IMR-90 (cell line): ENCODE measurements around the gene ZNF451. TPM values are rescaled to one million over a fixed set of nuclear protein-coding genes. Genes with fewer than 3 reads are reported as not detected.

Experiments
- ATAC-seq: fragments of 200-7000 bp; cut with Tn5 transposase; 2 replicates; pipeline ENCODE4 v1.9.1; 2020; ENCODE audit warnings: low read depth, mild to moderate bottlenecking, moderate library complexity
- BruUV-seq: library from RNA; stranded (reverse); fragments of 400-500 nt; replicated peaks from 2 replicates; lab custom pipeline; 2021; lab: Mats Ljungman, UMichigan
- CTCF ChIA-PET: fragments of 300-600 bp; formaldehyde crosslinking; extraction: SDS; loops from one replicate; lab custom pipeline; 2021; ENCODE audit warnings: antibody characterized with exemption; lab: Yijun Ruan, JAX
- POLR2A ChIA-PET: fragments of 300-600 bp; sonication (Branson Sonifier 250); formaldehyde crosslinking; loops from one replicate; lab custom pipeline; 2022; ENCODE audit warnings: antibody characterized with exemption; ENCODE audit not compliant: unreplicated experiment; lab: Charles Lee
- DNase-seq: peaks from one replicate; pipeline ENCODE4 v3.0.0; 2013
- H2AFZ ChIP-seq: replicated peaks from 2 replicates; pipeline ENCODE3; 2013; ENCODE audit warnings: low read length, mild to moderate bottlenecking; ENCODE audit not compliant: poor library complexity
- H2AK5ac ChIP-seq: 2 replicates; pipeline ENCODE4 v1.6.1; 2013; ENCODE audit warnings: low read depth, low read length, inconsistent platforms
- H2AK9ac ChIP-seq: replicated peaks from 2 replicates; pipeline ENCODE3; 2013; ENCODE audit warnings: mild to moderate bottlenecking, low read depth, low read length, moderate library complexity; ENCODE audit not compliant: poor library complexity
- H2BK120ac ChIP-seq: 2 replicates; pipeline ENCODE4 v1.6.1; 2013; ENCODE audit warnings: low read depth, low read length, inconsistent platforms
- H2BK15ac ChIP-seq: 3 replicates; pipeline ENCODE4 v1.6.1; 2013; ENCODE audit warnings: low read depth, low read length, inconsistent platforms
- H2BK20ac ChIP-seq: 2 replicates; pipeline ENCODE4 v1.6.1; 2013; ENCODE audit warnings: low read depth, mild to moderate bottlenecking, inconsistent platforms, low read length, moderate library complexity
- H2BK5ac ChIP-seq: 2 replicates; pipeline ENCODE4 v1.6.1; 2013; ENCODE audit warnings: mild to moderate bottlenecking, low read depth, low read length, inconsistent platforms; ENCODE audit not compliant: poor library complexity, severe bottlenecking
- H3K14ac ChIP-seq: replicated peaks from 2 replicates; pipeline ENCODE4 v1.6.1; 2013; ENCODE audit warnings: low read depth, low read length, inconsistent platforms
- H3K18ac ChIP-seq: 2 replicates; pipeline ENCODE4 v1.6.1; 2013; ENCODE audit warnings: low read depth, low read length, control low read depth
- H3K23ac ChIP-seq: 2 replicates; pipeline ENCODE4 v1.6.1; 2013; ENCODE audit warnings: low read depth, low read length, inconsistent platforms
- H3K27ac ChIP-seq: 2 replicates; pipeline ENCODE4 v1.5.1; 2013; ENCODE audit warnings: mild to moderate bottlenecking, control low read depth, low read length; ENCODE audit not compliant: insufficient read depth
- H3K27me3 ChIP-seq: 2 replicates; pipeline ENCODE4 v1.6.1; 2013; ENCODE audit warnings: low read length; ENCODE audit not compliant: control insufficient read depth, insufficient read depth
- H3K36me3 ChIP-seq: 2 replicates; pipeline ENCODE4 v1.6.1; 2013; ENCODE audit warnings: low read length, mixed read lengths; ENCODE audit not compliant: control insufficient read depth, insufficient read depth
- H3K4ac ChIP-seq: 2 replicates; pipeline ENCODE4 v1.6.1; 2013; ENCODE audit warnings: low read depth, low read length, inconsistent platforms
- H3K4me1 ChIP-seq: 2 replicates; pipeline ENCODE4 v1.6.1; 2013; ENCODE audit warnings: low read length, mixed read lengths; ENCODE audit not compliant: control insufficient read depth, insufficient read depth
- H3K4me2 ChIP-seq: 2 replicates; pipeline ENCODE4 v1.6.1; 2013; ENCODE audit warnings: low read depth, mild to moderate bottlenecking, control low read depth, low read length, moderate library complexity
- H3K4me3 ChIP-seq: 2 replicates; pipeline ENCODE4 v1.5.1; 2013; ENCODE audit warnings: low read depth, mild to moderate bottlenecking, control low read depth, low read length, moderate library complexity; ENCODE audit not compliant: insufficient read depth
- H3K56ac ChIP-seq: 2 replicates; pipeline ENCODE4 v1.6.1; 2013; ENCODE audit warnings: low read length, inconsistent platforms; ENCODE audit not compliant: insufficient read depth; ENCODE audit errors: extremely low read depth
- H3K79me1 ChIP-seq, 2 experiments: 2 replicates each; pipeline ENCODE4 v1.6.1; 2013; ENCODE audit warnings: low read length in 2 of 2, inconsistent platforms in 1 of 2, low read depth in 1 of 2
- H3K9ac ChIP-seq: 2 replicates; pipeline ENCODE4 v1.6.1; 2013; ENCODE audit warnings: low read depth, low read length, control low read depth
- H3K9me1 ChIP-seq: 2 replicates; pipeline ENCODE4 v1.6.1; 2013; ENCODE audit warnings: low read length, inconsistent platforms; ENCODE audit not compliant: insufficient read depth
- H3K9me3 ChIP-seq: 2 replicates; pipeline ENCODE4 v1.6.1; 2013; ENCODE audit warnings: low read length; ENCODE audit not compliant: control insufficient read depth, insufficient read depth
- H4K20me1 ChIP-seq: 2 replicates; pipeline ENCODE4 v1.6.1; 2013; ENCODE audit warnings: low read length, inconsistent platforms; ENCODE audit not compliant: insufficient read depth
- H4K5ac ChIP-seq: 2 replicates; pipeline ENCODE4 v1.6.1; 2013; ENCODE audit warnings: mild to moderate bottlenecking, low read depth, low read length, control low read depth
- H4K8ac ChIP-seq, 2 experiments: 2 replicates each; pipeline ENCODE4 v1.6.1; 2013; ENCODE audit warnings: low read depth in 2 of 2, low read length in 2 of 2, control low read depth in 1 of 2, inconsistent platforms in 1 of 2
- H4K91ac ChIP-seq: 2 replicates; pipeline ENCODE4 v1.6.1; 2013; ENCODE audit warnings: low read depth, low read length, inconsistent platforms; ENCODE audit not compliant: insufficient read depth
- CHD1 ChIP-seq: IDR thresholded peaks from 2 replicates; pipeline ENCODE4 v1.6.1; 2012; ENCODE audit warnings: low read depth, low read length, improper control_type of control experiment
- FOS ChIP-seq: fragments of 150-350 bp; IDR thresholded peaks from 2 replicates; pipeline ENCODE4 v1.6.1; 2016; ENCODE audit warnings: low read depth, low read length
- MXI1 ChIP-seq: IDR thresholded peaks from 2 replicates; pipeline ENCODE4 v1.6.1; 2012; ENCODE audit warnings: low read depth, mild to moderate bottlenecking, low read length, moderate library complexity, borderline replicate concordance
- POLR2A ChIP-seq: IDR thresholded peaks from 2 replicates; pipeline ENCODE4 v1.6.1; 2012; ENCODE audit warnings: mild to moderate bottlenecking, low read depth, low read length
- RAD21 ChIP-seq: IDR thresholded peaks from 2 replicates; pipeline ENCODE4 v1.6.1; 2012; ENCODE audit warnings: low read length, improper control_type of control experiment
- RCOR1 ChIP-seq: IDR thresholded peaks from 2 replicates; pipeline ENCODE4 v1.6.1; 2012; ENCODE audit warnings: mild to moderate bottlenecking, low read length, improper control_type of control experiment; ENCODE audit not compliant: insufficient replicate concordance
- WGBS, 2 experiments: methylation state at CpG; one replicate each; pipeline versions ENCODE4 v1.1.5 to v1.1.7; 2013; ENCODE audit warnings: missing lambda C conversion rate in 2 of 2; ENCODE audit not compliant: insufficient read length in 1 of 2; ENCODE audit errors: extremely low coverage in 2 of 2; 5-methylcytosine and 5-hydroxymethylcytosine counted together
- dilution Hi-C: fragments of 300-500 bp; cut with HindIII; formaldehyde crosslinking; loops from one replicate; pipeline ENCODE4 v1.14.3; 2018; ENCODE audit warnings: low sequenced_read_pairs; ENCODE audit not compliant: unreplicated experiment
- in situ Hi-C: fragments of 300-500 bp; cut with MboI; formaldehyde crosslinking; loops from 3 replicates; pipeline ENCODE4 v1.14.3; 2019; ENCODE audit warnings: low sequenced_read_pairs, inconsistent platforms, mixed read lengths
- intact Hi-C: fragments of 100-400 bp; cut with micrococcal nuclease; formaldehyde crosslinking; loops from 2 replicates; pipeline ENCODE4 v1.10.0; 2022
- polyA plus RNA-seq, 3 experiments: library from polyadenylated mRNA; depleted of rRNA; stranded (reverse); fragments of >200 nt; gene quantifications; 2 replicates each; pipeline ENCODE4 v1.2.3, GENCODE V29; 2012; ENCODE audit warnings: low replicate concordance in 1 of 3
- total RNA-seq: library from RNA; depleted of rRNA; stranded (reverse); fragments of >200 nt; gene quantifications from 2 replicates; pipeline ENCODE4 v1.2.3, GENCODE V29; 2012
- TF ChIP-seq, protein P1 (sequence below): fragments of 150-350 bp; IDR thresholded peaks from 2 replicates; pipeline ENCODE4 v1.6.1; 2017; ENCODE audit warnings: mild to moderate bottlenecking, antibody characterized with exemption, low read length, low read depth

ZNF451 gene
- total and polyA plus RNA-seq, 2 of the 4 experiments (the other 2 are of a cell fraction) = 10.0 to 48.6 TPM

DNA sequence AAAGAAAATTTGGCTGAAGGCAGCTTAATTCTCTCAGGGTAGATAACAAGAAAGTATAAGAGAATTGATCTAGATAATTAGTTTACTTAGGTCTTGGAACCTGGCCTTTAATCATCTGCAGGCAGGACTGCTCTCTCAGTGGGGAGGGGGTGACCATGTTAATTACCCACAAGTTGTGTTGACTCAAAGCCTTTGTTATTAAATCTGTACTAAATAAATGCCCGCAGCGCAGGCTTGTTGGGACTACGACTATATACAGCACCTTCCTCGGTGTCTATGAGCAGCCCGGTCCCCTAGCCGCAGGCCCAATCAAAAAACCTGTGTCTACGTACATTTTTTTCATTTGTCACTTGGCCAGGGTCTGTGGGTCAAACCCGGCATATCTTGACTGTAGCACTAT, 15.6 kb upstream of the ZNF451 start:
- Histone ChIP-seq H3K4me1 (no peaks in the 10 kb centered on the region), H3K9ac (no peak overlapping the region), H3K36me3 (no peaks in the 10 kb centered on the region; the same call in 1 of the 2 replicates), H4K91ac (no peak overlapping the region), H3K9me1 (peaks cover 1% of the 10 kb centered on the region; the same call in 1 of the 2 replicates), H2BK15ac (no peak overlapping the region), H2AFZ (no peak overlapping the region), H4K5ac (no peak overlapping the region), H3K79me1 (peaks cover 0 to 5% of the 10 kb centered on the region in 2 experiments; a peak in 1 of 4 replicates), H4K8ac (no peak overlapping the region), H3K23ac (no peak overlapping the region), H3K56ac (no peak overlapping the region), H3K27ac (no peak overlapping the region), H3K27me3 (no peaks in the 10 kb centered on the region), H3K4me3 (no peak overlapping the region), H4K20me1 (no peaks in the 10 kb centered on the region), H2BK20ac (no peak overlapping the region), H3K14ac (no peak overlapping the region), H3K9me3 (no peaks in the 10 kb centered on the region; the same call in 1 of the 2 replicates), H2AK9ac (no peak overlapping the region), H3K18ac (no peak overlapping the region), H3K4me2 (no peak overlapping the region), H2BK5ac (no peak overlapping the region), H2AK5ac (no peak overlapping the region), H3K4ac (no peak overlapping the region), H2BK120ac (no peak overlapping the region)
- ChIA-PET CTCF (no interaction called here), POLR2A (no interaction called here)
- 79% methylated on average over 6 of the region's 8 CpGs; no CpG with 5 or more reads in 1 of the 2 experiments for WGBS, 2 experiments
- intact Hi-C loops = no loop called here
- no TSS peak for BruUV-seq
- in situ Hi-C loops = no loop called here
- no peak for TF ChIP-seq POLR2A
- TF ChIP-seq RAD21 = no peak
- TF ChIP-seq MXI1 = no peak
- no peak for TF ChIP-seq CHD1
- TF ChIP-seq, protein P1, sequence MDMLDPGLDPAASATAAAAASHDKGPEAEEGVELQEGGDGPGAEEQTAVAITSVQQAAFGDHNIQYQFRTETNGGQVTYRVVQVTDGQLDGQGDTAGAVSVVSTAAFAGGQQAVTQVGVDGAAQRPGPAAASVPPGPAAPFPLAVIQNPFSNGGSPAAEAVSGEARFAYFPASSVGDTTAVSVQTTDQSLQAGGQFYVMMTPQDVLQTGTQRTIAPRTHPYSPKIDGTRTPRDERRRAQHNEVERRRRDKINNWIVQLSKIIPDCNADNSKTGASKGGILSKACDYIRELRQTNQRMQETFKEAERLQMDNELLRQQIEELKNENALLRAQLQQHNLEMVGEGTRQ = no peak
- no peak for TF ChIP-seq FOS
- no peak for TF ChIP-seq RCOR1
- DNase-seq (no peak), ATAC-seq (no peak)
- dilution Hi-C loops = no loop called here
